IMR-90 (cell line): ENCODE results near the gene KCNAB1. TPM values are rescaled to one million over a fixed set of nuclear protein-coding genes. Genes with fewer than 3 reads are reported as not detected.

Experiments
- ATAC-seq: fragments of 200-7000 bp; cut with Tn5 transposase; 2 replicates; pipeline ENCODE4 v1.9.1; 2020; ENCODE audit warnings: low read depth, mild to moderate bottlenecking, moderate library complexity
- BruUV-seq: library from RNA; stranded (reverse); fragments of 400-500 nt; replicated peaks from 2 replicates; lab custom pipeline; 2021; lab: Mats Ljungman, UMichigan
- CTCF ChIA-PET: fragments of 300-600 bp; formaldehyde crosslinking; extraction: SDS; loops from one replicate; lab custom pipeline; 2021; ENCODE audit warnings: antibody characterized with exemption; lab: Yijun Ruan, JAX
- POLR2A ChIA-PET: fragments of 300-600 bp; sonication (Branson Sonifier 250); formaldehyde crosslinking; loops from one replicate; lab custom pipeline; 2022; ENCODE audit warnings: antibody characterized with exemption; ENCODE audit not compliant: unreplicated experiment; lab: Charles Lee
- DNase-seq: peaks from one replicate; pipeline ENCODE4 v3.0.0; 2013
- H2AFZ ChIP-seq: replicated peaks from 2 replicates; pipeline ENCODE3; 2013; ENCODE audit warnings: low read length, mild to moderate bottlenecking; ENCODE audit not compliant: poor library complexity
- H2AK5ac ChIP-seq: 2 replicates; pipeline ENCODE4 v1.6.1; 2013; ENCODE audit warnings: low read depth, low read length, inconsistent platforms
- H2AK9ac ChIP-seq: replicated peaks from 2 replicates; pipeline ENCODE3; 2013; ENCODE audit warnings: mild to moderate bottlenecking, low read depth, low read length, moderate library complexity; ENCODE audit not compliant: poor library complexity
- H2BK120ac ChIP-seq: 2 replicates; pipeline ENCODE4 v1.6.1; 2013; ENCODE audit warnings: low read depth, low read length, inconsistent platforms
- H2BK15ac ChIP-seq: 3 replicates; pipeline ENCODE4 v1.6.1; 2013; ENCODE audit warnings: low read depth, low read length, inconsistent platforms
- H2BK20ac ChIP-seq: 2 replicates; pipeline ENCODE4 v1.6.1; 2013; ENCODE audit warnings: low read depth, mild to moderate bottlenecking, inconsistent platforms, low read length, moderate library complexity
- H2BK5ac ChIP-seq: 2 replicates; pipeline ENCODE4 v1.6.1; 2013; ENCODE audit warnings: mild to moderate bottlenecking, low read depth, low read length, inconsistent platforms; ENCODE audit not compliant: poor library complexity, severe bottlenecking
- H3K14ac ChIP-seq: replicated peaks from 2 replicates; pipeline ENCODE4 v1.6.1; 2013; ENCODE audit warnings: low read depth, low read length, inconsistent platforms
- H3K18ac ChIP-seq: 2 replicates; pipeline ENCODE4 v1.6.1; 2013; ENCODE audit warnings: low read depth, low read length, control low read depth
- H3K23ac ChIP-seq: 2 replicates; pipeline ENCODE4 v1.6.1; 2013; ENCODE audit warnings: low read depth, low read length, inconsistent platforms
- H3K27ac ChIP-seq: 2 replicates; pipeline ENCODE4 v1.5.1; 2013; ENCODE audit warnings: mild to moderate bottlenecking, control low read depth, low read length; ENCODE audit not compliant: insufficient read depth
- H3K27me3 ChIP-seq: 2 replicates; pipeline ENCODE4 v1.6.1; 2013; ENCODE audit warnings: low read length; ENCODE audit not compliant: control insufficient read depth, insufficient read depth
- H3K36me3 ChIP-seq: 2 replicates; pipeline ENCODE4 v1.6.1; 2013; ENCODE audit warnings: low read length, mixed read lengths; ENCODE audit not compliant: control insufficient read depth, insufficient read depth
- H3K4ac ChIP-seq: 2 replicates; pipeline ENCODE4 v1.6.1; 2013; ENCODE audit warnings: low read depth, low read length, inconsistent platforms
- H3K4me1 ChIP-seq: 2 replicates; pipeline ENCODE4 v1.6.1; 2013; ENCODE audit warnings: low read length, mixed read lengths; ENCODE audit not compliant: control insufficient read depth, insufficient read depth
- H3K4me2 ChIP-seq: 2 replicates; pipeline ENCODE4 v1.6.1; 2013; ENCODE audit warnings: low read depth, mild to moderate bottlenecking, control low read depth, low read length, moderate library complexity
- H3K4me3 ChIP-seq: 2 replicates; pipeline ENCODE4 v1.5.1; 2013; ENCODE audit warnings: low read depth, mild to moderate bottlenecking, control low read depth, low read length, moderate library complexity; ENCODE audit not compliant: insufficient read depth
- H3K56ac ChIP-seq: 2 replicates; pipeline ENCODE4 v1.6.1; 2013; ENCODE audit warnings: low read length, inconsistent platforms; ENCODE audit not compliant: insufficient read depth; ENCODE audit errors: extremely low read depth
- H3K79me1 ChIP-seq, 2 experiments: 2 replicates each; pipeline ENCODE4 v1.6.1; 2013; ENCODE audit warnings: low read length in 2 of 2, inconsistent platforms in 1 of 2, low read depth in 1 of 2
- H3K9ac ChIP-seq: 2 replicates; pipeline ENCODE4 v1.6.1; 2013; ENCODE audit warnings: low read depth, low read length, control low read depth
- H3K9me1 ChIP-seq: 2 replicates; pipeline ENCODE4 v1.6.1; 2013; ENCODE audit warnings: low read length, inconsistent platforms; ENCODE audit not compliant: insufficient read depth
- H3K9me3 ChIP-seq: 2 replicates; pipeline ENCODE4 v1.6.1; 2013; ENCODE audit warnings: low read length; ENCODE audit not compliant: control insufficient read depth, insufficient read depth
- H4K20me1 ChIP-seq: 2 replicates; pipeline ENCODE4 v1.6.1; 2013; ENCODE audit warnings: low read length, inconsistent platforms; ENCODE audit not compliant: insufficient read depth
- H4K5ac ChIP-seq: 2 replicates; pipeline ENCODE4 v1.6.1; 2013; ENCODE audit warnings: mild to moderate bottlenecking, low read depth, low read length, control low read depth
- H4K8ac ChIP-seq, 2 experiments: 2 replicates each; pipeline ENCODE4 v1.6.1; 2013; ENCODE audit warnings: low read depth in 2 of 2, low read length in 2 of 2, control low read depth in 1 of 2, inconsistent platforms in 1 of 2
- H4K91ac ChIP-seq: 2 replicates; pipeline ENCODE4 v1.6.1; 2013; ENCODE audit warnings: low read depth, low read length, inconsistent platforms; ENCODE audit not compliant: insufficient read depth
- CTCF ChIP-seq: conservative IDR thresholded peaks from 2 replicates; pipeline ENCODE4 v1.5.1; 2012; ENCODE audit warnings: mild to moderate bottlenecking, low read depth, low read length, improper control_type of control experiment
- FOS ChIP-seq: fragments of 150-350 bp; IDR thresholded peaks from 2 replicates; pipeline ENCODE4 v1.6.1; 2016; ENCODE audit warnings: low read depth, low read length
- RCOR1 ChIP-seq: IDR thresholded peaks from 2 replicates; pipeline ENCODE4 v1.6.1; 2012; ENCODE audit warnings: mild to moderate bottlenecking, low read length, improper control_type of control experiment; ENCODE audit not compliant: insufficient replicate concordance
- WGBS, 2 experiments: methylation state at CpG; one replicate each; pipeline versions ENCODE4 v1.1.5 to v1.1.7; 2013; ENCODE audit warnings: missing lambda C conversion rate in 2 of 2; ENCODE audit not compliant: insufficient read length in 1 of 2; ENCODE audit errors: extremely low coverage in 2 of 2; 5-methylcytosine and 5-hydroxymethylcytosine counted together
- dilution Hi-C: fragments of 300-500 bp; cut with HindIII; formaldehyde crosslinking; loops from one replicate; pipeline ENCODE4 v1.14.3; 2018; ENCODE audit warnings: low sequenced_read_pairs; ENCODE audit not compliant: unreplicated experiment
- in situ Hi-C: fragments of 300-500 bp; cut with MboI; formaldehyde crosslinking; loops from 3 replicates; pipeline ENCODE4 v1.14.3; 2019; ENCODE audit warnings: low sequenced_read_pairs, inconsistent platforms, mixed read lengths
- intact Hi-C: fragments of 100-400 bp; cut with micrococcal nuclease; formaldehyde crosslinking; loops from 2 replicates; pipeline ENCODE4 v1.10.0; 2022
- polyA plus RNA-seq, 3 experiments: library from polyadenylated mRNA; depleted of rRNA; stranded (reverse); fragments of >200 nt; gene quantifications; 2 replicates each; pipeline ENCODE4 v1.2.3, GENCODE V29; 2012; ENCODE audit warnings: low replicate concordance in 1 of 3
- total RNA-seq: library from RNA; depleted of rRNA; stranded (reverse); fragments of >200 nt; gene quantifications from 2 replicates; pipeline ENCODE4 v1.2.3, GENCODE V29; 2012

KCNAB1 gene
- total and polyA plus RNA-seq, 2 of the 4 experiments (the other 2 are of a cell fraction): under 0.01 to 0.07 TPM

- Histone ChIP-seq H3K56ac (no peak overlapping the region), H2AFZ (peak overlapping the region; percentile 48), H3K9ac (no peak overlapping the region), H2BK120ac (no peak overlapping the region), H3K4ac (0 out of 2 replicates have a peak overlapping the region, but pooled peaks have one; percentile 35), H4K5ac (no peak overlapping the region), H4K20me1 (no peaks in the 10 kb centered on the region), H3K9me1 (no peaks in the 10 kb centered on the region; the same call in 1 of the 2 replicates), H2BK15ac (no peak overlapping the region), H2AK9ac (no peak overlapping the region), H2AK5ac (no peak overlapping the region), H3K79me1 (no peaks in the 10 kb centered on the region), H3K27me3 (no peaks in the 10 kb centered on the region), H3K23ac (no peak overlapping the region), H3K14ac (no peak overlapping the region), H2BK20ac (peak overlapping the region; percentile 39; the same call in 1 of the 2 replicates), H4K91ac (no peak overlapping the region), H2BK5ac (peak overlapping the region; percentile 84), H3K18ac (peak overlapping the region; percentile 60; the same call in 1 of the 2 replicates), H3K4me2 (no peak overlapping the region), H3K9me3 (no peaks in the 10 kb centered on the region), H3K36me3 (no peaks in the 10 kb centered on the region), H4K8ac (peak overlapping the region in 1 of 2 experiments; percentile 36; a peak in 1 of 4 replicates), H3K4me3 (no peak overlapping the region), H3K27ac (no peak overlapping the region), H3K4me1 (peaks cover 2% of the 10 kb centered on the region)
- ChIA-PET CTCF (no interaction called here), POLR2A (no interaction called here)
- intact Hi-C loops: no loop called here
- in situ Hi-C loops: no loop called here
- TF ChIP-seq FOS (peak; percentile 38; the same call in 1 of the 2 replicates), RCOR1 (no peak), CTCF (no peak)
- dilution Hi-C loops: no loop called here
- ATAC-seq: peak; percentile 49
- 38% methylated on average over 1 of the region's 3 CpGs; no CpG with 5 or more reads in 1 of the 2 experiments for WGBS, 2 experiments
- BruUV-seq: no TSS peak
- DNase-seq: peak; percentile 60
Measured at GRCh38 chr3:156304406-156304805, 184.0 kb downstream of the KCNAB1 start.
